Measurements from ENCODE around the gene SCUBE3. TPM values are rescaled to one million over a fixed set of nuclear protein-coding genes. Genes with fewer than 3 reads are reported as not detected.

Gene SCUBE3
- total and polyA plus RNA-seq, 9 of the 15 experiments (the other 6 are each of a cell fraction or from before 2014, with no cell fraction given), result 0.01 to 0.11 TPM; not detected in 7

DNA sequence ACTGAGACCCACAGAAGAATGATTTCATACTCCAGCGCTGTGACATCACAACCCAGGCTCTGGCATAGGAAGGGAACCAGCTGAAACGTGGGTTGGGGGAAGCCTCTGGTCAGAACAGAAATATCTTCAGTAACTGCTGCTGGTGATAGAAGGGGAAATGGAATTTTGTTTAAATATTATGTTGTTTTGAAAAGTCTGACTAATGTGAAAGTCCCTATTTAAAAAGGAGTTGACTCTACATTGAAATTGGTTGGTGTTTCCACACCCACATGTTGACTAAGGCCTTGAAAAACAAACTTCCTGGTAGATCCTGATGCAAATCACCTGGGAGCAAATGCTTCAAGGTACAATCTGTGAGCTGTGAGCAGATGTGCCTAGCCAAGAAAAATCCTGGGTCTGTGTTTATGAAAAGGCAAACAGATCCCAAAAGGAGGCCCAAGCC lies 48.1 kb upstream of the SCUBE3 start:
- no peak for FAIRE-seq
- intact Hi-C loops (cut with micrococcal nuclease), result no loop called here
- 0% methylated on average over 2 of the region's 2 CpGs for WGBS (ENCODE audit: insufficient coverage, low coverage, missing lambda C conversion rate)

GRCh38 chr6:35166116-35166515 lies 47.6 kb upstream of the SCUBE3 start:
- Histone ChIP-seq H3K4me3 (no peak overlapping the region), H3K9me3 (replicated peaks; ENCODE audit: control insufficient read depth, insufficient read depth, low read depth, low read length) (0 out of 2 replicates have a peak, but pooled peaks cover 3% of the 10 kb centered on the region), H3K36me3 (ENCODE audit: control insufficient read depth, insufficient read depth, low read length) (no peaks in the 10 kb centered on the region), H3K4me1 (replicated peaks in 1 of 2; ENCODE audit: control insufficient read depth in 2 of 2, insufficient read depth in 2 of 2, low read length in 2 of 2) (no peaks in the 10 kb centered on the region), H2AFZ (ENCODE audit: low read depth, low read length) (no peak overlapping the region), H3K9ac (ENCODE audit: insufficient read depth in 1 of 2, low read depth in 2 of 2, low read length in 2 of 2) (no peak overlapping the region), H3K27ac (ENCODE audit: extremely low read depth, low read depth, low read length) (no peak overlapping the region), H3K4me2 (ENCODE audit: insufficient read depth, low read length) (no peak overlapping the region), H3K9me1 (ENCODE audit: control insufficient read depth, insufficient read depth, low read length) (no peaks in the 10 kb centered on the region), H3K27me3 (ENCODE audit: control insufficient read depth in 2 of 2, insufficient read depth in 2 of 2, low read length in 2 of 2) (peaks cover 25 to 45% of the 10 kb centered on the region in 2 experiments; a peak in 4 of 5 replicates), H3K79me2 (ENCODE audit: control insufficient read depth, insufficient read depth, low read length) (no peaks in the 10 kb centered on the region), H4K20me1 (replicated peaks; ENCODE audit: control insufficient read depth, insufficient read depth, low read length) (no peaks in the 10 kb centered on the region)
- 2% methylated on average over 2 of the region's 2 CpGs for WGBS (ENCODE audit: insufficient coverage, low coverage, missing lambda C conversion rate)
- TF ChIP-seq RBM17 (IDR thresholded peaks at IDR 0.05; ENCODE audit: borderline replicate concordance, low read depth, low read length) (no peak), MED1 (CRISPR knock-in tag; IDR thresholded peaks at IDR 0.05; ENCODE audit: borderline replicate concordance) (no peak), ZNF778 (CRISPR knock-in tag; IDR thresholded peaks at IDR 0.05) (no peak), SRSF3 (IDR thresholded peaks at IDR 0.05; ENCODE audit: insufficient read depth, low read length) (no peak), ZNF507 (tag; conservative IDR thresholded peaks at IDR 0.05) (no peak), NCOA4 (IDR thresholded peaks at IDR 0.05; ENCODE audit: partially characterized antibody) (no peak), POLR2AphosphoS5 (IDR thresholded peaks at IDR 0.05; ENCODE audit: control insufficient read depth, insufficient read depth, low read depth, low read length) (no peak), ZNF347 (CRISPR knock-in tag; IDR thresholded peaks at IDR 0.05; ENCODE audit: low read depth) (no peak), RBM22 (IDR thresholded peaks at IDR 0.05; ENCODE audit: low read depth, low read length, poor library complexity, severe bottlenecking) (no peak)
- TF ChIP-seq, protein P1, sequence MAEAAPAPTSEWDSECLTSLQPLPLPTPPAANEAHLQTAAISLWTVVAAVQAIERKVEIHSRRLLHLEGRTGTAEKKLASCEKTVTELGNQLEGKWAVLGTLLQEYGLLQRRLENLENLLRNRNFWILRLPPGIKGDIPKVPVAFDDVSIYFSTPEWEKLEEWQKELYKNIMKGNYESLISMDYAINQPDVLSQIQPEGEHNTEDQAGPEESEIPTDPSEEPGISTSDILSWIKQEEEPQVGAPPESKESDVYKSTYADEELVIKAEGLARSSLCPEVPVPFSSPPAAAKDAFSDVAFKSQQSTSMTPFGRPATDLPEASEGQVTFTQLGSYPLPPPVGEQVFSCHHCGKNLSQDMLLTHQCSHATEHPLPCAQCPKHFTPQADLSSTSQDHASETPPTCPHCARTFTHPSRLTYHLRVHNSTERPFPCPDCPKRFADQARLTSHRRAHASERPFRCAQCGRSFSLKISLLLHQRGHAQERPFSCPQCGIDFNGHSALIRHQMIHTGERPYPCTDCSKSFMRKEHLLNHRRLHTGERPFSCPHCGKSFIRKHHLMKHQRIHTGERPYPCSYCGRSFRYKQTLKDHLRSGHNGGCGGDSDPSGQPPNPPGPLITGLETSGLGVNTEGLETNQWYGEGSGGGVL (CRISPR knock-in tag; IDR thresholded peaks at IDR 0.05), result no peak
- no TSS peak for BruUV-seq (replicated peaks)
- ChIA-PET CTCF (ENCODE audit: low intra/inter-chr PET ratio) (no interaction called here), POLR2A (interaction anchor here (0.8 to 1.2 kb wide), 2 partner anchors 18 to 19 kb away, joined by 3 read pairs; no protein-coding TSS in a partner anchor)
- FAIRE-seq (no peak), DNase-seq (ENCODE audit: extremely low read depth in 1 of 4, low spot score in 3 of 4) (no peak), ATAC-seq (no peak)
- intact Hi-C loops (cut with micrococcal nuclease), result no loop called here
- in situ Hi-C loops (cut with MboI), result no loop called here

More for the DNA sequence above, 48.1 kb upstream of the SCUBE3 start:
- Histone ChIP-seq H3K27me3 (ENCODE audit: control insufficient read depth in 2 of 2, insufficient read depth in 2 of 2, low read length in 2 of 2) (peaks cover 25 to 45% of the 10 kb centered on the region in 2 experiments; a peak in 4 of 5 replicates), H2AFZ (ENCODE audit: low read depth, low read length) (no peak overlapping the region), H3K4me1 (replicated peaks in 1 of 2; ENCODE audit: control insufficient read depth in 2 of 2, insufficient read depth in 2 of 2, low read length in 2 of 2) (no peaks in the 10 kb centered on the region), H3K9ac (ENCODE audit: insufficient read depth in 1 of 2, low read depth in 2 of 2, low read length in 2 of 2) (no peak overlapping the region), H3K9me1 (ENCODE audit: control insufficient read depth, insufficient read depth, low read length) (no peaks in the 10 kb centered on the region), H3K27ac (ENCODE audit: extremely low read depth, low read depth, low read length) (no peak overlapping the region), H3K9me3 (replicated peaks; ENCODE audit: control insufficient read depth, insufficient read depth, low read depth, low read length) (0 out of 2 replicates have a peak, but pooled peaks cover 3% of the 10 kb centered on the region), H4K20me1 (replicated peaks; ENCODE audit: control insufficient read depth, insufficient read depth, low read length) (no peaks in the 10 kb centered on the region), H3K4me3 (no peak overlapping the region), H3K4me2 (ENCODE audit: insufficient read depth, low read length) (no peak overlapping the region), H3K36me3 (ENCODE audit: control insufficient read depth, insufficient read depth, low read length) (no peaks in the 10 kb centered on the region), H3K79me2 (ENCODE audit: control insufficient read depth, insufficient read depth, low read length) (no peaks in the 10 kb centered on the region)
- TF ChIP-seq FOS (IDR thresholded peaks at IDR 0.05; ENCODE audit: extremely low read depth, insufficient read length) (no peak), GABPB1 (CRISPR knock-in tag; IDR thresholded peaks at IDR 0.05) (no peak)
- ATAC-seq (no peak), DNase-seq (ENCODE audit: extremely low read depth in 1 of 4, low spot score in 3 of 4) (no peak)
- ChIA-PET CTCF (ENCODE audit: low intra/inter-chr PET ratio) (no interaction called here), POLR2A (interaction anchor here (1.2 kb wide), 1 partner anchor 15 kb away, joined by 3 read pairs; no protein-coding TSS in a partner anchor)
- in situ Hi-C loops (cut with MboI), result no loop called here
- no TSS peak for BruUV-seq (replicated peaks)
